HG02642 (cell line): ENCODE results near the gene ZNF304.
A peak's percentile ranks its signal among the peaks of the same experiment; 100 is the strongest.

Experiments used
- ATAC-seq: cut with Tn5 transposase; IDR thresholded peaks from one replicate; pipeline ENCODE4 v1.9.1; 2021; ENCODE audit warnings: mild to moderate bottlenecking; ENCODE audit not compliant: unreplicated experiment, poor library complexity

The ZNF304 gene

DNA sequence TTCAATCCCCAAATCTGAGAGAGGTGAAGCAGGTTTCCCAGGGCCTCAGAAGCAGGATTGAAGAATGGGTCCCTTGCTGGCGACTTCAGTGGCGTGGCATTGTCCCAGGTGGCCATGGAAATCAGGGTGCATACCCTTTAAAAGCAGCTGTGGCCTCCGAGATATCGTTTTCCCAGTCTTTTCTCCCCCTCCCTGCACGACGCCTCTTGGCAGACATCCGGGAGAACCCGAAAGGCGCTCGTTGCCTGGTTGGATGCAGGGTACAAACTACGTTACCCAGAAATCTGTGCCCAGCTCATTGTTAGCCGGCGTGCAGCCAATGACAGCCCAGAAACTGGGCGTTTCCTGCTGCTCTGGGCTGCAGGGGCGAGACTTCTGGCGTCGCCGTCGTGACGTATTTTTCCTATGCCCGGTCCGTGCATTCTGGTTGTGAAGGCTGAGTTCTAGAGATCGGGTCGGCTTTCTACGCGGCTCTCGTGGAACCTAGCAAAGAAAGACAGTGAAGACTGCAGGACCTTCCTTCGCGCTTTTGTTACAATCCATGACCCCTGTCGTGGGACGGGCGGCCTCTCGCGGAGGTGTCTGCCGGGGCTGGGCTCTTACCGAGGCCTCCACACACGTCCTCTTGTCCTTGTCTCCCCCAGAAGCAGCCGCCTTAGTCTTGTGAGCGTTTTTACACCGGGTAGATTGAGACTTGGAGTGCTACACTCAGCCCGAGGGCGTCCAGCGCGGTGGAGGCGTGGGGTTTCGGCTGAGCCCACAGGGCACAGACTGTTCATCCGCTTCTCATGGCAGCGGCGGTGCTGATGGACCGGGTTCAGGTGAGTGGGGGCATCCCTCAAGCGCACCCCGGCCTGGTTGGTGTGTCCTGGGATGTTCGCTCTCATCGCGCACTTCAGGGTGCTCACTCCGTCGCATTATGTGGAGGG, at the start of gene ZNF304:
TSS of gene ZNF304 (plus strand) at position 395 of the 929 bp plus-strand sequence. CDS start at position 789, 394 bp downstream.
- ATAC-seq: peak; percentile 98

DNA sequence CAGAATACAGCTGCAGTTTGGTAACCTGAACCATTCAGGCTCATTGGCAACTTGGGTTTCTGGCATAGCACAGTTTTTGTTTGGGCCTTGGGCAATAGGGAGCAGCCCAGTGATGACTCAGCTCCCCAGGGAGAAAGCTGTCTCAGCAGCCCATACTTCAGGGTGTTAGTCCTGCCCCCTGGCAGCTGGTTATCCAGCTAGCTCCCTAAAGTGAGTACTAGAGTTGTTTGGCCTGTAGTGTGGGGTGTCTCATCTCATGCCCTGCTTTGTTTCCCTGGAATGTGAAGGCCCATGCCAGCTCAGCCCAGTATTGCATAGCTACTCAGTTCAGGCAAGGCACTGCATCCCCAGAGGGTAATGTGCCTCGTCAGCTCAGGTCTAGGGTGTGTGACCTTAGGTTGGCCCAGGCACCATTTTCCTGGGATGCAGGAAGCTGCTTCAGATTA, 49.0 kb upstream of the ZNF304 start:
- ATAC-seq: no peak

DNA sequence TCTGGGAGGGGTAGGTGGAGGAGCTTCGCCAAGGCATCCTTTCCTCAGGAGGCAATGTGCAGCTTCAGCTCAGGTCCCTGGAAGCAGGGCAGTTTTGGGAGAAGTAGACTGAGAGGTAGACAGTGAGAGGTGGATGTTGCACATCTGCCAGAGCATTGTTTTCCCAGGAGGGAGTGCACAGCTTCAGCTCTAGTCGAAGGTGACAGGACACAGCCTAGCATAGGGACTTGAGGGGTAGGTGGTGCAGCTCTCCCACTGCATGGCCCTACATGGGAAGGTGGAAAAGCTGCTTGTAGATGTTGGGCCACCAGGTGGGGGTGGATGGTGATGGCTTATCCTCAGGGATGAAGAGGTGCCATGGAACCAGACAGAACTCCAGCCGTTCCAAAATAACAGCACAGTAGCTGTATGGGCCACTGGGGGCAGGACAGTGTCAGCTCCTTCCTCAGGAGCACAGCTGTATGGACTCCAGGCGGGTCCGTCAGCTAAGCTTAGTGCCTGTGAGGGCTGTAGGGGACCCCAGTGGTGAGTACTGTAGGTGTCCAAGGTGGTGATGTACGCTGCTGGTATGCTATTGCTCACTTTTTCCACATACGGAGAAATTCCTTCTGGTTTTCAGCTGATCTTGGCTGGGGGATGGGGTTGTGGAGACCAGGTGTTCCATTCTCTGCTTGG, 48.2 kb upstream of the ZNF304 start:
- ATAC-seq: no peak

GRCh38 chr19:57305056-57305455, 46.0 kb upstream of the ZNF304 start:
- no peak for ATAC-seq

DNA sequence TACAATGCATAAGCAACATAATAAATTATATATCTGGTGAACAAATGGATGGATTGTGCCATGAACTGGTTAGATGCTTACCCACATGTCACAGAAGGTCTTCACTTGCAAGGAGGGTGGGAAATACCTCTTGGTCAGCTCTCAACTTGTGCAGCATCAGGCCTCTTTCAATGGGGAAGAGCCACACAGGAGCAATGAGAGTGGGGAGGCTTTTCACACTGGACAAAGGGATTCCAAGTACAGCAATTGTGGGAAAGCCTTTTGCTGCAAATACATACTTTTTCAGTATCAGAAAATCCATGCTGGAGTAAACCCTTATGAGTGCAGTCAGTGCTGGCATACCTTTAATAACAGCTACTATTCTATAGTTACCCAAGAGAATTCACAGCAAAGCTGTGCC, 42.6 kb upstream of the ZNF304 start:
- ATAC-seq: no peak

GRCh38 chr19:57310792-57311191, 40.3 kb upstream of the ZNF304 start:
- no peak for ATAC-seq

DNA sequence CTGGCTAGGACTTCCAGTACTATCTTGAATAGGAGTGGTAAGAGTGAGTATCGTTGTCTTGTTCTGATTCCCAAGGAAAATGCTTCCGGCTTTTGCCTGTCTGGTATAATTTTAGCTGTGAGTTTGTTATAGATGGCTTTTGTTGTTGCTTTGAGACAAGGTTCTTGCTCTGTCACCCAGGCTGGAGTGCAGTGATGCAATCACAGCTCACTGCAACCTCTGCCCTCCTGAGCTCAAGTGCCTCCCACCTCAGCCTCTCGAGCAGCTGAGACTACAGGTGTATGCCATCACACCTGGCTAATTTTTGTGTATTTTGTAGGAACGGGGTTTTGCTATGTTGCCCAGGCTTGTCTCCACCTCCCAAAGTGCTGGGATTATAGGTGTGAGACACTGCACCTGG, 36.9 kb upstream of the ZNF304 start:
- ATAC-seq: no peak

DNA sequence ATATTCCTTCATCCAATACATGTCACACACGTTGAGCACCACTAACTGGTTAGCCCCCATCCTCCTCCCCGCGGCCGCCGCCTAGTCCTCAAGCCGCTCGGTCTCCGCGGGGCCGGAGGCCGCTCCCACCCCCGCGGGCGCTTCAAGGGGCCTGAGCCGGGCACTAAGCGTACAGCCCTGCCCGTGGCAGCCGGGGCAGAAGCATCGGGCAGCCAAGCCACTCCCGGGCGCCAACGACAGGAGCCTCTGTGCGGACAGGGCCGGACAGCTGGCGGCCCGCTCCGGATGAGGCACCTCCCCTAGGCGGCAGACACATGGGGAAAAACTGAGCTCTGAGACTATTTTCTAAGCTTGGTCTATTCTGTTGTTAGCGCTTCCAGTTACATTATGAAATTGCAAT, 33.6 kb upstream of the ZNF304 start:
- ATAC-seq: no peak

GRCh38 chr19:57319869-57320179, 31.2 kb upstream of the ZNF304 start:
- ATAC-seq: no peak

- peak; percentile 99 for ATAC-seq
Measured at GRCh38 chr19:57320180-57321084, 30.6 kb upstream of the ZNF304 start, which contains the start of gene ZNF543. TSS of gene ZNF543 (plus strand) at chr19:57320472. CDS start at chr19:57320854, 382 bp downstream.

- ATAC-seq: no peak
Measured at GRCh38 chr19:57321116-57321515, 30.0 kb upstream of the ZNF304 start.

- ATAC-seq: no peak
Measured at GRCh38 chr19:57321751-57322150, 29.3 kb upstream of the ZNF304 start.

DNA sequence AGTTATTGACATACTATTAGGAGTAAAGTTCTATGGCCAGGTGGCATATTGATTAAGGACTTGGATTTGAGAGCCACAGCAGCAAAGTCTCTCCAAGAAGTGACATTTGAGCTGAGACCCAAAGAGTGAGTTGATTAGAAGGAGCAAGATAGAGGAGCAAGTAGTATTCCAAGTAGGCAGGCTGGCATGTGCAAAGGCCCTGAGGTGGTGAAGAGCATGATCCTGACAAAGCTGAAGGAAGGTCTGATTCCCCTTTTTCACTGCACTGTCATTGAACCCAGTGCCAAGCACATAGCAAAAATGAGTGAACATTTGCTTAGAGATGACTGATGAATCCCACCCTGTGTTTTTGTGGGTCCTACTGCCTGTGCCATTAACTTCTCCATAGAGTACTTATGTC, 26.1 kb upstream of the ZNF304 start:
- no peak for ATAC-seq

GRCh38 chr19:57327993-57328392, 23.1 kb upstream of the ZNF304 start:
- no peak for ATAC-seq

- no peak for ATAC-seq
Measured at GRCh38 chr19:57334191-57334590, 16.9 kb upstream of the ZNF304 start.

DNA sequence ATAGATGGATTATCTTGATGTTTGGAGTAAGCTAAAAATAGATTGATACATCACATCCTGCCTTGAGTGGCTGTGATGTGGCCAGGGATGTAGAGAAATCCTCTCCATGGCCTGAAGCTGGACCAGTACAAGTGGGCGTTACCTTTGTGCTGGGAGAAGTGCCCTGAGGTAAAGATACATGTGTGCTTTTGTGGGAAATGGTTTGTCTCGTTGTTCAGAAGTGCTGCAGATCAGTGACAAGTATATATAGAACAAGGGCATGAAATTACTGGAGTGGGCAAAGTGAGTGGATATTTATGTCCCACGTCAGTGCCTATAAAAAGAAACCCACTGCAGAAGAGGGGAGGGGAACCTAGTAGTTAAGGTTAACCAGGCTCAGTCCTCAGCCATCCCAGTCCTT, 12.2 kb upstream of the ZNF304 start:
- no peak for ATAC-seq

GRCh38 chr19:57342582-57342981, 8.5 kb upstream of the ZNF304 start:
- ATAC-seq: no peak

DNA sequence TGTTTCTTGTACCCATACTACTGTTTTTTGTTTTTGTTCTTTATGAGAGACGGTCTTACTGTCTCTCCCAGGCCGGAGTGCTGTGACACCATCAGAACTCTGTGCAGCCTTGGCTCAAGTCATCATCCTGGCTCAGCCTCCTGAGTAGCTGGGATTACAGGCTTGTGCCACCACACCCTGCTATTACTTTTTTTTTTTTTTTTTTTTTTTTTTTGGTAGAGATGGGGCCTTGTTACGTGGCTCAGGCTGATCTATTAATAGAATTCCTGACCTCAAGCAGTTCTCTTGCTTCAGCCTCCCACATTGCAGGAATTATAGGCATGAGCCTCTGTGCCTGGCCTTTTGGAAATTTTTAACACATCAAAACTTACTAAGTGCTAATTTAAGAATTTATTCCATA, 2.9 kb upstream of the ZNF304 start:
- no peak for ATAC-seq

DNA sequence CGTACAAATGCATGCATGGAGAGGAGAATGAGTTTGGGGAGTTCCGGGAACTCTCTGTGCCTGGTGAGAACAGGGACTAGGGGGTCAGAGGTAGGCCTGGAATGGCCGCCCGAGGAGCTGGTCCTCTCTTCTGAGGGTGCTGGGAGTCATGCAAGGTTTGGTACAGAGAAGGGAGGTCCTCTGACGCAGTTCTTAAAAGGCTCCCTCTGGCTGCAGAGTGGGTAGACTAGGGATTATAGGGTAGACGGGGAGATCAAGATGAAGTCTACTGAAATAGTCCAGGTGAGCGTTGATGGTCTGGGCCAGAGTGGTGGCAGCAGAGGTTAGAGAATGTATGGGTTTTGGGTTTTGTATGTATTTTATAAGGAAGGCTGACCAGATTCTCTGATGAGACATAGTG, 796 bp downstream of the ZNF304 start:
- ATAC-seq: no peak

DNA sequence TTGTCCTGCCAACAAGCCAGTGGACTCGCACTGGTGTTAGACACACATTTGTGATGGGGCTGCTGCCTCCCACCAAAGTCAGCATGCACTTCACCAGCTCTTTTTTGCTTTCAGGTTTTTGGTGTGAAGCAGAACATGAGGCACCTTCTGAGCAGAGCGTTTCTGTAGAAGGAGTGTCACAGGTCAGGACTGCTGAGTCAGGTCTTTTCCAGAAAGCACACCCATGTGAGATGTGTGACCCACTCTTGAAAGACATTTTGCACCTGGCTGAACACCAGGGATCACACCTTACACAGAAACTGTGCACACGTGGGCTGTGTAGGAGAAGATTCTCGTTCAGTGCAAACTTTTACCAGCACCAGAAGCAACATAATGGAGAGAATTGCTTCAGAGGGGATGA, 4.8 kb downstream of the ZNF304 start:
- ATAC-seq: no peak

GRCh38 chr19:57357406-57357805, 6.3 kb downstream of the ZNF304 start:
- no peak for ATAC-seq
